GM10847 (cell line): ENCODE measurements around the gene CASQ1.

Experiments
- POLR2A ChIP-seq: IDR thresholded peaks from 2 replicates; pipeline ENCODE4 v1.6.1; 2011; ENCODE audit not compliant: insufficient read length; ENCODE audit errors: extremely low read depth

Gene CASQ1

DNA sequence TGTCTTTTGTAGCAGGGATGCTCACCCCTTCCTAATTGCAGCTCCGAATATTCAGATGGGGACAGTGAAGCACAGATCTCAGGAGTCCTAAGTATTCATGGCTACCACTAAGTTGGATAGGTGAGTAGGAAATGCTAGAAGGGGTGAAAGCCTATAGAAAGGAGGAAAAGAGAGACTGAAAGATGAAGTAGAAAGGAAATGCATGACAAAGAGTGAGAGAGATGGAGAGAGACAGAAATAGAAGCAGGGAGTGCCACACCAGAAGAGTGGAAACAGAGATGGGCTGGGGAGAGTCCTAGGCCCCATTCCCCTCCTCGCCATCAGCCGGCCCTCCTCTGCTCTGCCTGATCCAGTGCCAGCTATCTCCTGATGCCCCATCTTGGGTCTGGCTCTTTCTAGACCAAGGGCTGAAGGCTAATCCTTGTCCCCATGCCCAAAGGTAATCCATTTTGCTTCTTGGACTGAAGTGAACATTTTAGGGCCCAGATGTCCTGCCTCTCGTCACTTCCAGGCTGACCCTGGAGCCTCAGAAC is 16.8 kb downstream of the CASQ1 start:
- no peak for TF ChIP-seq POLR2A

DNA sequence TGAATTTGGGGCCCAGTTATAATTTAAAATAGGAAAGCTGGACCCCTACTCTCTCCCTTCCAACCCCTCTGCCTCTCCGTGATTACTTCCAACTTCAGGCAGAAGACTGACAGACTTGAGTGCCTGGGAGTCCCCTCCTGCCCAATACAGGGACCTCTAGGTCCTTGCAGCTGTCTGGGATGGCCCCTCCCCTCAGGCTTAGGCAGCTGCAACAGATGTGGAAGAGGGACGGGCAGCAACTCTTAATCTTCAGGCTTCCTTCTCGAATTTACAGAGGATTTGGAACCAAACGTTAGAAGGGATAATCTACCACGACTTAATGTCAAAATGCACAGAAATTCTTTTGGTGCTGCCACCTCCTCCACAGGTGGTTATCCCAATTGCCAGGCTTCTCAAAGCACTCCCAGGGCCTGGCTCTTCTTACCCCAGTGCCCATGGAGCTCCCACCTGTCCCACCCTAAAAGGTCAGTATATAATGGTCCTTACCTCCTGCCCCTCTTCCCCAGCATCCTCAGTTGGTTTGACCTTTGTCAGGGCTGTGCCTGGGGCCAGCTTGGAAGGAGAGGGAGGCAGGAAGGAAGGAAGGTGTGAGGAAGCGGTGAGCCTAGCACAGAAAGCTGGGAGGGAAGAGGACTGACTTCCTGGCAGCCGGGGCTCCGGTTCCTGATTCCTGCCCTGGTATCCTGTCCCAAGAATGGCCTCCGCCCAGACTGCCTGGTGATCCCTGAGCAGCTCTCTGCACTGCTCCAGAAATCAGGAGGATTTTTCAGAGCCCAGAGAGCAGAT is 17.6 kb downstream of the CASQ1 start:
- no peak for TF ChIP-seq POLR2A

DNA sequence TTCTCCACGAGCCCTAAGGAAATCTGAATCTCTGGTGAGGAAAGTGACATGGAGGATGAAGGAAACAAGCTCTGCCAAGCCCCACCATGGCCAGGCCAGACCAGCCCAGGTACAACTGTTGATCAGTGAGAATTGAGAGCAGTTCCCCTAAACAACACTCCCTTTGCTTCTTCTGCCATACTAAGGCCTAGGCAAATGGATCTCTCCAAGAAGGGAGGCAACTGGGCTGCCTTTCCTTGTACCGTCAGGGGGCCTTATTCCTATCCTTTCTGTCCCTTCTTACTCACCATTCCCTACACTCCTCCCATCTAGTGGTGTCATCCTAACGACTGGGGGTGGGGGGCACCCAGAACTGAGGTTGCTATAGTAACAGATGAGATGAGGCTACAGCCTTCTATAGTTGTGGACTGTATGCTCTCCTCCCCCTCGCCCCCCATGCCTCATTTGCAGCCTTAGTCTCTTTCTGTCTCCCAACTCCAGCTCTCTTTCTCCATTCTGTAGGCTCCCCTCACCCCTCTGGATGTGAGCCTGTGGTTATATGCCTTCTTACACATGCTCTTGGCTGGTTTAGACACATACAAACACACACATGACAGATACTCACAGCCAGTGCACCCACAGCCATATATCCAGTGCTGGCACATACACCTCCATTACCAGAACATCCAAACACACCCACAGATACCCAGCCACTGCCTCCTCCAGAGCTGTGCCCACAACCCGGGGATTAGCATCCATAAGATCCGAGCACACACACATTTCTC is 18.4 kb downstream of the CASQ1 start:
- TF ChIP-seq POLR2A = no peak

DNA sequence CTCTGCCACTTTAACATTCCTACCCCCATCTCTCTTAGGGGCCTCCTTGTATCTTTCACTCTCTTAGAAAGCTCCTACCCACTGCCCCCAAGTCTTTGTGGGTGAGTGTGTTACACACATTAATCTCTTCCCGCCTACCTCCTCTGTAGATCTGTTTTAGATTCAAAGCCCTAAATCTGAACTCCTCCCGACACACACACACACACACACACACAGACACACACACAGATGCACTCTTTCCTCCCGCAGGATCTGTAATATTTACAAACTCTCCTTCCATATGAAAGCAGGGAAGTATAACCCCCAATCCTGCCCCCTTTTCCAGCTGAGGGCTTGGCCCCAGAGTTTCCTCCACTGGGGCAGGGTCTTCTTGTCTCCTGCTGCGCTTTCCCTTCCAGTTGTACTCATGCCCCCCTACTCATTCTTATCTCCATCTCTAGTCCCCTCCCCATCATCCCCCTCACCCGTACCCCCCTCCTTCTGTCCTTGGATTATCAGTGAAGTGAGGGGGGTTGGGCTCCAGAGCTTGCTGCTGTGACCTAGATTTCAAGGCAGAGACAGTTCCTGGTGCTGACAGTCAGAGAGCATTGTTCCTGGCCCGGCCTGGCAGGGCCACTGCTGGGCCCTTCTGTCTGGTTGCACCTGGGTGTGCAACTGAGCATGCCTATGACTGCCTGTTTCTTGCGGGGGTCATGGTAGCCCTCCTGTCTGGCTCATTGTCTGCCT is 19.1 kb downstream of the CASQ1 start:
- no peak for TF ChIP-seq POLR2A

DNA sequence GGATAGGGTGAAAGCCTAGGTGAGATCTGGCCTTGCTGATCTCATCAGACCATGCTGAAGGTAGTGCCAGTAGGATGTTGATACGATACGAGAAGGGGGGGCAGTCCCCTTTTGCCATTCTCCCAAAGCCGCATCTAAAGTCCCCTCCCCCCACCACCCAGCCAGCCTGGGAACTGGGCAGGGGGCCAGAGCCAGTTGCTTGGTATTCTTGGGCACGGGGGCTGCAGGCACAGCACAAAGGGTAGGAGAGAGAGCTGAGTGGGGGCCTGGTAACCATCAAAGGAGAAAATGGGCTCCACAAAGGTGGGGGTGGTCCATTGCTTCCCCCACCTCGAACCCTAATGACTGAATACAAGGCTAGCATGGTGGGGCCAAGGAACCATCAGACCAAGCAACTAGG is 20.2 kb downstream of the CASQ1 start:
- no peak for TF ChIP-seq POLR2A

DNA sequence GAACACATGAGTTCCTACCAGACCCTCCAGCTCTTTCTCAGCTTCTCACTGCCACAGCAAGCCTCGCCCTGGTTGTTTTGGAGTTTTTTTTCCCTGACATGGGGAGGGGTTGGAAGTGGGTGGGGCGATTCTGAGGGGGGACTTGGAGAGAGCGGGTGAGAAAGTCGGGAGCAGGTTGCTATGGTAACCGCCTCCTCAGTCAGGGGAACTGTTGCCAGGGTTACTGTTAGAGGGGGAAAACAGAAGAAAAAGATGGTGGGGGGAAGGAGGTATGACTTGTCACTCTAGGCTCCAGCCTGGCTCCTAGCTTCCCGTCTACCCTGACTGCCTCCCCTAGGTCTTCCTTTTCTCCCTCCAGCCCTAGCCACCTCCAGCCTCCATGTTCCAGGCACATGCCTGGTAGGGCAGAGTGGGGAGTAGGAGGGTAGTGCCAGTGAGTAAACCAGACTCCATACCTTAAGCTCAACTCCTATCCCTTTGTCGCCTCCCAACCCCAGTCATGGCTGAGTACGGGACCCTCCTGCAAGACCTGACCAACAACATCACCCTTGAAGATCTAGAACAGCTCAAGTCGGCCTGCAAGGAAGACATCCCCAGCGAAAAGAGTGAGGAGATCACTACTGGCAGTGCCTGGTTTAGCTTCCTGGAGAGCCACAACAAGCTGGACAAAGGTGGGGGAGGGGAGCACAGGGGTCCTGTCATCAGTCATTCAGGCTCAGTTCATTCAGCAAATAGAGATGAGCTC is 20.8 kb downstream of the CASQ1 start:
- TF ChIP-seq POLR2A = no peak

GRCh38 chr1:160214481-160215140 is 24.2 kb downstream of the CASQ1 start:
- no peak for TF ChIP-seq POLR2A

DNA sequence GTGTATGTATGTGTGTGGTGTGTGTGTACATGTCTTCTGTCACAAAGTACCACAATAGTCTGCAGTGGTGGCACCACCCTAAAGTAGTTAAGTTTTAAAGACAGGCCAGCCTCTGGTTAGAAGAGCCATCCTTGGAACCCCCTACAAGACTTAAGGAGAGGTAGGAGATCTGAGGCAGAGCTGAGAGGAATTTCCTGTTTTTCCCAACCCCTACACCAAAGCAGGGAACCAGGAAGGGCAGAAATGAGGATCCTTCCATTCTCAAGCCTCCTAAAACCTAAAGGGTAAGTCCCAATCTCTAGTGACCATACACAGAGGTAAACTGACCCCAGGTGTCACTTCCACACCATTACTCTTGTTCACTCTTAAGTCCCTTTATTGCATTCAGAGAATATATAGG is 25.9 kb downstream of the CASQ1 start:
- TF ChIP-seq POLR2A = no peak

GRCh38 chr1:160217481-160218051 is 27.2 kb downstream of the CASQ1 start:
- TF ChIP-seq POLR2A = no peak

DNA sequence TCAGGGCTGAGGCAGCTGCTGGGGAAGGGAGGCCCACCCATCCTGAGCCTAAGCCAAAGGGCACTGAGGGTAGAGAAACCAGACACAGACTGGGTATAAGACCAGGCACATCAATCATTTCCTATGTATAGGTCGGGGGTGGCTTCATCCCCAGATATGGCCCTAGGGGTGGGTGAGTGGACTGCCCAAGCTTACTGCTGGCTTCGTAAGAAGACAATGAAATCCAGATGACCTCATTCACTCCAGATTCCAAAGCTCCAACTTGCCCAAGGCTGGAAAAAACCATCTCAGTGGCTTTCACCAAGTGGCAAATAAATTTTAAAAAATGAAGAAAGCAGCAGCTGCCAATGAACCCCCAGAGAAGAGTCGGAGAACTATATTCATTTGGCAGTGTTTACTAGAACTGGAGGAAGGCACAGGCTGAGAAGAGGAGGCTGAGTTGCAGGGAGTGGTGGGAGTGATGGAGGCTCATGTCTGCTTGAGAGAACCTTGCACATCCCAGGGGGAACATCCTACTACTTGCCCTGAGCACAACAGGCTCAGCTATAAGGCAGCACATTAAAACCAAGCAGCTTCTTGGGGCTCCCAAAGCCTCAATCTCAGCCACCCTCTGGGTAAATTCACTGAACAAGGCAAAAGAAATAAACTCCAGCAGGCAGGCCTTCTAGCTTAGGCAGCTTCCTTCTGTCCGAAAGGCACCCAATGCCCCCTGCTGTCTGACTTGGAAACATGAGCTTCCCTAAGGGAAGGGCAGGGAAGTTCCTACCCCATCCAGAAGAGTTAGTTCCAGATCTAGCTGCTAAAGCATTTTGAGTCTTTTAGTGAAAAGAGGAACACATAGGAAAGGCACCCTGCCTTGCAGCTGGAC is 28.9 kb downstream of the CASQ1 start:
- no peak for TF ChIP-seq POLR2A

DNA sequence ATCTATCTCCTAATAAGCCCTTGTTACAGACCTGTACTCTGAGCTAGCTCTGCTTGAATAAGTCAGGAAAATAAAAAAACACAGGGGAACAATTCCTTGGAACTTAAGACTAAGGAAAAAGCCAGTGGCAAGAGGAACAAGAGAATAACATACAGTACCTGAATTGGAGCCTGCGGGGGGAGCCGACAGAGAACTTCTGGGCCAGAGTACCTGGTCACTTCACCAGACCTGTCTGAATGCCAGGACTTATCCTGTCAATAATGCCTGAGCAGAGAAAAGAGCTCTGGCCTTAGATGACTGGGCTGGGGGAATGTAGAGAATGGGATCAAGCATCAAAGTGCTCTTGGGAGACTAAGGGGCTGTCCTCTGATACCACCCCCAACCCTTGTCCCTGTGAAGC is 29.9 kb downstream of the CASQ1 start:
- no peak for TF ChIP-seq POLR2A

- no peak for TF ChIP-seq POLR2A
Observed at GRCh38 chr1:160221089-160221488, 30.7 kb downstream of the CASQ1 start.

DNA sequence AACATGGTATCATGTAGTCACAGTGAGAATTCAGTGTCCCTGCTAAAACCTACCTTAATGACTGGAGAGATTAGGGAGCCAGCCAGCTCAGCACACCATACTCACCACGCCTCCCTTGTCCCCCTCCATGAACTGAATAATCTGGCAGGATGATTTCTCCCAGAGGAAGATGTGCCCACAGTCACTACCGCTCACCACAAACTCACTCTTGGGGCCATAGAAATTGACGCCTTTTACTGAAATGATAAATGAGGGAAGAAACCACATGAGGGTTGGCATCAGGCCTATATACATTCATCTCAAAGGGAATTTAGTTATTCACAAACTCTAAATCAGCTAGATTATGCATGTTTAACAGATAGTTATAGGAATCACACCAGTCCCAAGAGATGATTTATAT is 32.2 kb downstream of the CASQ1 start:
- TF ChIP-seq POLR2A = no peak
